Measurements from ENCODE around the gene H6PD. TPM values are rescaled to one million over a fixed set of nuclear protein-coding genes. Genes with fewer than 3 reads are reported as not detected.

Gene H6PD
- total and polyA plus RNA-seq, 4 donors: 15.2 to 22.1 (median 17.9) TPM

DNA sequence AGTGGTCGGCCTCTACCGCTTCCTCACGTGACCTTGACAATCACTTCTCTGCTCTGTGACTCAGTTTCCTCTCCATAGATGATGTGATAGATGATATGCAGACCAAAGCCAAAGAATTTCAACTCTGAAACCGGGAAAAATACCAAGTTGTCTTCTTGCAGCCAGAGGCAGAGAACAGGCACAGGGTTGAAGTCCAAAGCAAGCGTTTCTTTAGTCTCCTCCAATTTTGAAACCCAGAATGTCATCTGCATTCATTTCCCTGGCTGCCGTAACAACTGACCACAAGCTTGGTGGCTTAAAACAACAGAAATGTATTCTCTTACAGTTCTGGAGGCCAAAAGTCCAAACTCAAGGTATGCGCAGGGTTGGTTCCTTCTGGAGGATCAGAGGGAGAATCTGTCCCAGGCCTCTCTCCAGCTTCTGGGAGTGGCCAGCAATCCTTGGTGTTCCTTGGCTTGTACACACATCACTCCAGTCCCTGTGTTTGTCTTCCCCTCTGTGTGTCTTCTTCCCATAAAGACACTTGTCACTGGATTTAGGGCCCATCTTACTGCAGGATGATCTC, 30.3 kb upstream of the H6PD start:
- WGBS (ENCODE audit: insufficient coverage): 88% methylated on average over 4 of the region's 7 CpGs
- H3K9me3 ChIP-seq (ENCODE audit: control insufficient read depth, insufficient read depth, low read length): no peaks in the 10 kb centered on the region
- DNase-seq (ENCODE audit: low read depth in 4 of 6, low spot score in 6 of 6): no peak
- H3K27ac ChIP-seq (ENCODE audit: low read depth, low read length): no peak overlapping the region
- H3K36me3 ChIP-seq (ENCODE audit: control insufficient read depth, insufficient read depth, low read length): no peaks in the 10 kb centered on the region
- H3K4me1 ChIP-seq (ENCODE audit: control insufficient read depth, insufficient read depth, low read length): peaks cover 31% of the 10 kb centered on the region
- no peak overlapping the region for H3K4me3 ChIP-seq (ENCODE audit: low read depth, low read length)
- peaks cover 52% of the 10 kb centered on the region for H3K27me3 ChIP-seq (ENCODE audit: control insufficient read depth, insufficient read depth, low read length)

DNA sequence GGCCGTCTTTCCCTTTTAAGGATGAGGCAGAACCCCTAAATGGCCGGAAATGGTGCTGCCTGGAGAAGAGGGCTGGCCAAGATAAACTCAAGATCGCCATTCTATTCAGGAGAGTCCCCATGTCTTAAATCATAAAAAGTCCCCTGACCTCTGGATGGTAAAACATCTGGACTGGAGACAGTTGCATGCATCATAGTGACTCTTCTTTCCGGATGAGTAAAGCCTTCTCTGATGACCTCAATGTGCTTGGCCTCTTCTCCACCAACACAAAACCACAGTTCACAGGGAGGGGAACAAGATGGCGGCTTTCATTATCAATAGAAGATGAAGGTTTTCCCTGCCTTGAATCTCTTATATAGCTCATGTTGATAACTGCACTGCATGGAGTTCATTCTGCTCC, 27.5 kb upstream of the H6PD start:
- WGBS (ENCODE audit: insufficient coverage): 77% methylated on average over 3 of the region's 5 CpGs
- no peak for DNase-seq (ENCODE audit: low read depth in 4 of 6, low spot score in 6 of 6)
- Histone ChIP-seq H3K27ac (ENCODE audit: low read depth, low read length) (no peak overlapping the region), H3K4me3 (ENCODE audit: low read depth, low read length) (no peak overlapping the region), H3K4me1 (ENCODE audit: control insufficient read depth, insufficient read depth, low read length) (peaks cover 7% of the 10 kb centered on the region), H3K9me3 (ENCODE audit: control insufficient read depth, insufficient read depth, low read length) (no peaks in the 10 kb centered on the region), H3K36me3 (ENCODE audit: control insufficient read depth, insufficient read depth, low read length) (no peaks in the 10 kb centered on the region), H3K27me3 (ENCODE audit: control insufficient read depth, insufficient read depth, low read length) (peaks cover 26% of the 10 kb centered on the region)

DNA sequence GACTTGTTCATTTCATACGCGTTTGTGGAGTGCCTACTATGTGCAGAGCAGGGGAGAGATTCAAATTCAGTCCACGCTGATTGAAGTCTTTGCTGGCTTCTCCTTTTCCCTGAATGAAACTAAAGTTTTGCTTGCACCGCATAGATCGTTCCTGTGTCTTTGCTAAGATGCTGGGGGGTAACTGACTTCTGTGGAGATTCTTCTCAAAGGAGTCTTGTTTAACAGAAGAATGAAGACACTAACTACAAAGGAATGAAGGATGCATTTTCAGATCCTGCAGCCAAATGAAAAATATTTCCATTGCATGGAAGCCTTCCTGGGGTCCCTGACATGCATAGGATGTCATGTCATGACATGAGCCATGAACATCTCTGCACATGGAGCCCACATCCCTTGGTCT, 26.9 kb upstream of the H6PD start:
- no peak for DNase-seq (ENCODE audit: low read depth in 4 of 6, low spot score in 6 of 6)
- Histone ChIP-seq H3K36me3 (ENCODE audit: control insufficient read depth, insufficient read depth, low read length) (no peaks in the 10 kb centered on the region), H3K27me3 (ENCODE audit: control insufficient read depth, insufficient read depth, low read length) (peaks cover 19% of the 10 kb centered on the region), H3K9me3 (ENCODE audit: control insufficient read depth, insufficient read depth, low read length) (no peaks in the 10 kb centered on the region), H3K27ac (ENCODE audit: low read depth, low read length) (no peak overlapping the region), H3K4me3 (ENCODE audit: low read depth, low read length) (no peak overlapping the region), H3K4me1 (ENCODE audit: control insufficient read depth, insufficient read depth, low read length) (peaks cover under 1% of the 10 kb centered on the region)
- 94% methylated on average over 3 of the region's 5 CpGs for WGBS (ENCODE audit: insufficient coverage)

- DNase-seq (ENCODE audit: low read depth in 4 of 6, low spot score in 6 of 6): peak in 1 of 6 donors; percentile 41
- no peaks in the 10 kb centered on the region for H3K36me3 ChIP-seq (ENCODE audit: control insufficient read depth, insufficient read depth, low read length)
- no peak overlapping the region for H3K27ac ChIP-seq (ENCODE audit: low read depth, low read length)
- no peak overlapping the region for H3K4me3 ChIP-seq (ENCODE audit: low read depth, low read length)
- no peaks in the 10 kb centered on the region for H3K9me3 ChIP-seq (ENCODE audit: control insufficient read depth, insufficient read depth, low read length)
- H3K4me1 ChIP-seq (ENCODE audit: control insufficient read depth, insufficient read depth, low read length): no peaks in the 10 kb centered on the region
- WGBS (ENCODE audit: insufficient coverage): 62% methylated on average over 9 of the region's 13 CpGs
- H3K27me3 ChIP-seq (ENCODE audit: control insufficient read depth, insufficient read depth, low read length): peaks cover 2% of the 10 kb centered on the region
These were observed 23.2 kb upstream of the H6PD start for GRCh38 chr1:9211291-9211811.

- no peaks in the 10 kb centered on the region for H3K9me3 ChIP-seq (ENCODE audit: control insufficient read depth, insufficient read depth, low read length)
- H3K36me3 ChIP-seq (ENCODE audit: control insufficient read depth, insufficient read depth, low read length): no peaks in the 10 kb centered on the region
- no peak overlapping the region for H3K4me3 ChIP-seq (ENCODE audit: low read depth, low read length)
- no peak for DNase-seq (ENCODE audit: low read depth in 4 of 6, low spot score in 6 of 6)
- H3K27ac ChIP-seq (ENCODE audit: low read depth, low read length): no peak overlapping the region
- no CpG with 5 or more reads among the region's 3 CpGs for WGBS (ENCODE audit: insufficient coverage)
- H3K27me3 ChIP-seq (ENCODE audit: control insufficient read depth, insufficient read depth, low read length): no peaks in the 10 kb centered on the region
- no peaks in the 10 kb centered on the region for H3K4me1 ChIP-seq (ENCODE audit: control insufficient read depth, insufficient read depth, low read length)
These were observed 21.8 kb upstream of the H6PD start for GRCh38 chr1:9212735-9213134.

DNA sequence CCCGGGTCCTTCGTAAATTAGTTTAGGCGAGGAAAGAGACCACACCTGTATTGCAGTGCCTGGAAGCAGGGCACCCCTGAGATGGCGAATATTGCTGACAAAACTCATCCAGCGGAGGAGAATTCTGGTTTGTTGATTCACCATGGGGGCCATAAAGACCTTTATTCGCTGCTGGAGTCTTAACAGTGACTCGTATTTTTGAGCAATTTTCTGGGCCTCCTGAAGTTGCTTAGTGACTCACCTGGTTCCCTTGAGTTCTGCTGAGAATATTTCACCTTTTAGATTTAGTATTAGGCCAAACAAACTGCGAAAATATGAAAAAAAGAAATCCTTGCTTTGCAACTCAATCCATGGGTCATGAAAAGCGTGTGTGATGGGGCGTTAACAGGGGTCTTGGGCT, 20.6 kb upstream of the H6PD start:
- H3K4me3 ChIP-seq (ENCODE audit: low read depth, low read length): no peak overlapping the region
- peak in 1 of 6 donors; percentile 32 for DNase-seq (ENCODE audit: low read depth in 4 of 6, low spot score in 6 of 6)
- WGBS (ENCODE audit: insufficient coverage): 91% methylated on average over 9 of the region's 10 CpGs
- no peaks in the 10 kb centered on the region for H3K36me3 ChIP-seq (ENCODE audit: control insufficient read depth, insufficient read depth, low read length)
- no peaks in the 10 kb centered on the region for H3K27me3 ChIP-seq (ENCODE audit: control insufficient read depth, insufficient read depth, low read length)
- no peaks in the 10 kb centered on the region for H3K4me1 ChIP-seq (ENCODE audit: control insufficient read depth, insufficient read depth, low read length)
- H3K9me3 ChIP-seq (ENCODE audit: control insufficient read depth, insufficient read depth, low read length): no peaks in the 10 kb centered on the region
- no peak overlapping the region for H3K27ac ChIP-seq (ENCODE audit: low read depth, low read length)

GRCh38 chr1:9218917-9219316, 15.7 kb upstream of the H6PD start:
- H3K27ac ChIP-seq (ENCODE audit: low read depth, low read length): no peak overlapping the region
- H3K9me3 ChIP-seq (ENCODE audit: control insufficient read depth, insufficient read depth, low read length): no peaks in the 10 kb centered on the region
- no peaks in the 10 kb centered on the region for H3K27me3 ChIP-seq (ENCODE audit: control insufficient read depth, insufficient read depth, low read length)
- WGBS (ENCODE audit: insufficient coverage): no CpG with 5 or more reads among the region's 5 CpGs
- no peaks in the 10 kb centered on the region for H3K36me3 ChIP-seq (ENCODE audit: control insufficient read depth, insufficient read depth, low read length)
- no peaks in the 10 kb centered on the region for H3K4me1 ChIP-seq (ENCODE audit: control insufficient read depth, insufficient read depth, low read length)
- DNase-seq (ENCODE audit: low read depth in 4 of 6, low spot score in 6 of 6): no peak
- H3K4me3 ChIP-seq (ENCODE audit: low read depth, low read length): no peak overlapping the region

DNA sequence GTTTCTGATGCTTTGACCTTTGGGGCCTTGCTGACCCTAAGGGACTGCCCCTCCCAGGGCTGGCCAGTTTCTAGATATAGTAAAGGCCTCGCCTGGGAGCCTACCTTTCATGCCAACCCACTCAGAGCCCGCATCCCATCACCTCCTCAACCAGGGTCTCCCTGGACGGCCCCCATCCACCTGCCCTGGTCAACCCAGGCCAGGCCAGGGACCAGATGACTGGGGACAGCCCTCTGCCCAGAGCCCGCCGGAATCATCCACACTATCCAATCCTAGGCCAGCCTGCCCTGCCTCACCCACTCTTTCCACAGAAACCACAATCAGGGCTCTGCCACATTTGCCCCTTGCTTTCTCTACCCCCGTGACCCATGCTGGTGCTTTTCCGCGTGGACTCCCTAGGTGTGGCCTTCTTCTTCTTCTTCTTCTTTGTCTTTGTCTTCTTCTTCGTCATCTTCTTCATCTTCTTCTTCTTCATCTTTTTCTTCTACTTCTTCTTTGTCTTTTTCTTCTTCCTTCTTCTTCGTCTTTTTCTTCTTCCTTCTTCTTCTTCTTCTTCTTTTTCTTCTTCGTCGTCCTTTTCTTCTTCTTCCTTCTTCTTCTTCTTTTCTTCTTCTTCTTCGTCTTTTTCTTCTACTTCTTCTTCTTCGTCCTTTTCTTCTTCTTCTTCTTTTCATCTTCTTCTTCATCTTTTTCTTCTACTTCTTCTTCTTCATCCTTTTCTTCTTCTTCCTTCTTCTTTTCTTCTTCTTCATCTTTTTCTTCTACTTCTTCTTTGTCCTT, 11.5 kb upstream of the H6PD start:
- Histone ChIP-seq H3K36me3 (ENCODE audit: control insufficient read depth, insufficient read depth, low read length) (no peaks in the 10 kb centered on the region), H3K4me3 (ENCODE audit: low read depth, low read length) (no peak overlapping the region), H3K27ac (ENCODE audit: low read depth, low read length) (no peak overlapping the region), H3K9me3 (ENCODE audit: control insufficient read depth, insufficient read depth, low read length) (no peaks in the 10 kb centered on the region), H3K27me3 (ENCODE audit: control insufficient read depth, insufficient read depth, low read length) (no peaks in the 10 kb centered on the region), H3K4me1 (ENCODE audit: control insufficient read depth, insufficient read depth, low read length) (no peaks in the 10 kb centered on the region)
- WGBS (ENCODE audit: insufficient coverage): 98% methylated on average over 14 of the region's 14 CpGs
- DNase-seq (ENCODE audit: low read depth in 4 of 6, low spot score in 6 of 6): no peak

DNA sequence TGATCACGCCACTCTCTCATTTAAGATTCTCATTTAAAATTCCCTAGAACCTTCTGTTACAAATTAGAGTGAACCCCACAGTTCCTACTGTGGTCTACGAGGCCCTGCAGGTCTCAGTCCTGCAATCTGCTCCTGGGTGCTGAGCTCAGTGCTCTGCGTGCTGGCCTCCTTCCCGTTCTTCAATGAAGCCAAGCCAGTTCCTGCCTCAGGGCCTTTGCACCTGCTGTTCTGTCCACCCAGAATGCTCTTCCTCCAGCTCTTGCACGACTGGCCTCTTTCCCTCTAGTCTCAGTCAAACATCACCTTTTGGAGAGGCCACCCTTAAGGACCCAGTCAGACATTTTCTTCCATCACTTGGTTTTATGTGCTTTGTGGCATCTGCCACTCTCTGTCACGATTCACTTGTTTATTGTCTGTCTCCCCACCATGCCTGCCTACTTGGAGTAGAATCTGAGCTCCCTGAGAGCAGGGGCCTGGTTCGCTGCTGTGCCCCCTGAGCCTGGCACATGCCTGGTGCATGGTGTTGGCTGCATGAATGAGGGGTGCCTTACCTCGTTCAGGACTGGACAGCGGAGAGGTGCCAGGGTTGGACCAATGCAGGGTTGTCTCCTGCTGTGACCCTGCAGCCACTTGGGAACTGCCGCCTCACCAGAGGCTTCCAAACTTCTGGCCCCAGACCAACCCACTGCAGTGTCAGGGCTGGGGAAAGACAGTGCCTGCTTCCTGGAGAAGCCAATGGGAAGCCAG, 9.7 kb upstream of the H6PD start:
- H3K36me3 ChIP-seq (ENCODE audit: control insufficient read depth, insufficient read depth, low read length): no peaks in the 10 kb centered on the region
- H3K27me3 ChIP-seq (ENCODE audit: control insufficient read depth, insufficient read depth, low read length): no peaks in the 10 kb centered on the region
- whole genome bisulfite sequencing (ENCODE audit: insufficient coverage): 92% methylated on average over 10 of the region's 10 CpGs
- H3K27ac ChIP-seq (ENCODE audit: low read depth, low read length): no peak overlapping the region
- no peak for DNase-seq (ENCODE audit: low read depth in 4 of 6, low spot score in 6 of 6)
- no peaks in the 10 kb centered on the region for H3K9me3 ChIP-seq (ENCODE audit: control insufficient read depth, insufficient read depth, low read length)
- H3K4me1 ChIP-seq (ENCODE audit: control insufficient read depth, insufficient read depth, low read length): no peaks in the 10 kb centered on the region
- no peak overlapping the region for H3K4me3 ChIP-seq (ENCODE audit: low read depth, low read length)

Measured in spinal cord (tissue), 10 donors.